ENCODE data around the gene PIRT.

The PIRT gene

GRCh38 chr17:10815319-10815718, 22.6 kb downstream of the PIRT start:
- H3K4me3 ChIP-seq: no peak overlapping the region
- no peaks in the 10 kb centered on the region for H3K27me3 ChIP-seq
- intact Hi-C loops (cut with DNase I; ENCODE audit: low total_unique reads): loop anchor here (10.0 kb wide), 1 partner anchor 359 kb away; no protein-coding TSS in a partner anchor
- H3K36me3 ChIP-seq: no peaks in the 10 kb centered on the region
- TF ChIP-seq, protein P1, sequence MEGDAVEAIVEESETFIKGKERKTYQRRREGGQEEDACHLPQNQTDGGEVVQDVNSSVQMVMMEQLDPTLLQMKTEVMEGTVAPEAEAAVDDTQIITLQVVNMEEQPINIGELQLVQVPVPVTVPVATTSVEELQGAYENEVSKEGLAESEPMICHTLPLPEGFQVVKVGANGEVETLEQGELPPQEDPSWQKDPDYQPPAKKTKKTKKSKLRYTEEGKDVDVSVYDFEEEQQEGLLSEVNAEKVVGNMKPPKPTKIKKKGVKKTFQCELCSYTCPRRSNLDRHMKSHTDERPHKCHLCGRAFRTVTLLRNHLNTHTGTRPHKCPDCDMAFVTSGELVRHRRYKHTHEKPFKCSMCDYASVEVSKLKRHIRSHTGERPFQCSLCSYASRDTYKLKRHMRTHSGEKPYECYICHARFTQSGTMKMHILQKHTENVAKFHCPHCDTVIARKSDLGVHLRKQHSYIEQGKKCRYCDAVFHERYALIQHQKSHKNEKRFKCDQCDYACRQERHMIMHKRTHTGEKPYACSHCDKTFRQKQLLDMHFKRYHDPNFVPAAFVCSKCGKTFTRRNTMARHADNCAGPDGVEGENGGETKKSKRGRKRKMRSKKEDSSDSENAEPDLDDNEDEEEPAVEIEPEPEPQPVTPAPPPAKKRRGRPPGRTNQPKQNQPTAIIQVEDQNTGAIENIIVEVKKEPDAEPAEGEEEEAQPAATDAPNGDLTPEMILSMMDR (IDR thresholded peaks at IDR 0.05): no peak
- DNase-seq: no peak
- H3K4me1 ChIP-seq: peaks cover 0 to 4% (median 0%) of the 10 kb centered on the region in 4 donors
- H3K9me3 ChIP-seq: no peaks in the 10 kb centered on the region
- no peak overlapping the region for H3K27ac ChIP-seq

- DNase-seq: no peak
- Histone ChIP-seq H3K27me3 (no peaks in the 10 kb centered on the region), H3K9me3 (no peaks in the 10 kb centered on the region), H3K36me3 (no peaks in the 10 kb centered on the region), H3K4me3 (no peak overlapping the region), H3K4me1 (peaks cover 0 to 4% (median 0%) of the 10 kb centered on the region in 4 donors), H3K27ac (no peak overlapping the region)
- TF ChIP-seq, protein P1 (IDR thresholded peaks at IDR 0.05): no peak
- intact Hi-C loops (cut with DNase I; ENCODE audit: low total_unique reads): loop anchor here (10.0 kb wide), 1 partner anchor 361 kb away; no protein-coding TSS in a partner anchor
Measured at GRCh38 chr17:10814075-10814474, 23.8 kb downstream of the PIRT start.

- Histone ChIP-seq H3K36me3 (no peaks in the 10 kb centered on the region), H3K27me3 (no peaks in the 10 kb centered on the region), H3K27ac (no peak overlapping the region), H3K4me3 (no peak overlapping the region), H3K4me1 (peaks cover 0 to 4% (median 0%) of the 10 kb centered on the region in 4 donors), H3K9me3 (no peaks in the 10 kb centered on the region)
- no peak for DNase-seq
- TF ChIP-seq, protein P1 (IDR thresholded peaks at IDR 0.05): no peak
- intact Hi-C loops (cut with DNase I; ENCODE audit: low total_unique reads): loop anchor here (10.0 kb wide), 1 partner anchor 362 kb away; no protein-coding TSS in a partner anchor
Measured at GRCh38 chr17:10812674-10813073, 25.2 kb downstream of the PIRT start.

DNA sequence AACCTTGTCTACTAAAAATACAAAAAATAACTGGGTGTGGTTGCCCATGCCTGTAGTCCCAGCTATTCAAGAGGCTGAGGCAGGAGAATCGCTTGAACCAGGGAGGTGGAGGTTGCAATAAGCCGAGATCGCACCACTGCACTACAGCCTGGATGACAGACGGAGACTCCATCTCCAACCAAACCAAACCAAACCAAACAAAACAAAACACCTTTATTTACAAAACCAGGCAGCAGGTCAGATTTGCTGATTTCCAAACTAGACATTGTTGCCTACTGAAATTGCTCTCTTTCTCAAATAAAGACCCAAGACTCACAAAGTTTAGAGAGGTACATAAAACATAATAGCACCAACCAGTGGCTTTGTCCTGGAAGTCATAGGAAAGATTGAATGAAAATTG, 28.3 kb downstream of the PIRT start:
- Histone ChIP-seq H3K27me3 (no peaks in the 10 kb centered on the region), H3K36me3 (no peaks in the 10 kb centered on the region), H3K4me3 (no peak overlapping the region), H3K9me3 (no peaks in the 10 kb centered on the region), H3K4me1 (peaks cover 0 to 4% (median 0%) of the 10 kb centered on the region in 4 donors), H3K27ac (no peak overlapping the region)
- TF ChIP-seq, protein P1 (IDR thresholded peaks at IDR 0.05): no peak
- DNase-seq: no peak
- intact Hi-C loops (cut with DNase I; ENCODE audit: low total_unique reads): loop anchor here (10.0 kb wide), 1 partner anchor 365 kb away; no protein-coding TSS in a partner anchor

DNA sequence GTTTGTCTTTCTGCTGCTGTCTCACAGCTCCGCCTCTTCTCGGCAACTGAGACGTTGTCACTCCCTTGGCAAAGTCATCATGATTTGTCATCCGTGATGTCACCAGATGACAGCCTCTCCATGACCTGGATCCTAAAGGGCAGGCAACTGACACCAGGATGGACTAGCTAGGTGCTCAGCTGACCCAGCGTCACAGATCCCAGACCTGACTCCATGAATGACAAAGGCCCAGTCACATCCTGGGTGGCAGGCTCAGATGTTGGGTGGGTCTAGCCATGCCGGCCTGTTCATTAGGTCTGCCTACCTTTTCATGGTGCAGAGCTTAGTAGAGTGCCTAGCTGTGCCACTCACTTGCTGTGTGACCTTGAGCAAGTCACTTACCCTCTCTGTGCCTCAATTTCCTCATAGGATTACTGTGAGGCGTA, 30.2 kb downstream of the PIRT start:
- no peak overlapping the region for H3K4me3 ChIP-seq
- H3K27ac ChIP-seq: no peak overlapping the region
- TF ChIP-seq, protein P1 (IDR thresholded peaks at IDR 0.05): no peak
- no peaks in the 10 kb centered on the region for H3K27me3 ChIP-seq
- no peaks in the 10 kb centered on the region for H3K9me3 ChIP-seq
- intact Hi-C loops (cut with DNase I; ENCODE audit: low total_unique reads): no loop called here
- DNase-seq: no peak
- no peaks in the 10 kb centered on the region for H3K36me3 ChIP-seq
- H3K4me1 ChIP-seq: peaks cover 0 to under 1% (median 0%) of the 10 kb centered on the region in 4 donors

All from tibial artery (tissue), 4 donors.